HCT116 (cell line): ENCODE measurements around the gene ASCL1. TPM values are rescaled to one million over a fixed set of nuclear protein-coding genes. Genes with fewer than 3 reads are reported as not detected.

ENCODE experiments used
- ATAC-seq: fragments of 200-7000 bp; cut with Tn5 transposase; 2 replicates; pipeline ENCODE4 v1.9.1; 2020; ENCODE audit warnings: mild to moderate bottlenecking, moderate library complexity
- BruUV-seq: library from RNA; stranded (reverse); fragments of 400-500 nt; replicated peaks from 2 replicates; lab custom pipeline; 2021; lab: Mats Ljungman, UMichigan
- CTCF ChIA-PET: fragments of 300-600 bp; sonication (Branson Sonifier 250); formaldehyde crosslinking; loops from one replicate; lab custom pipeline; 2021; ENCODE audit warnings: antibody characterized with exemption; lab: Charles Lee
- POLR2A ChIA-PET: fragments of 300-600, 350-600 bp; sonication (Branson Sonifier 250); formaldehyde crosslinking; loops from one replicate; lab custom pipeline; 2021; ENCODE audit warnings: antibody characterized with exemption; lab: Charles Lee
- RAD21 ChIA-PET, 2 experiments: fragments of 300-600 bp; sonication (Branson Sonifier 250); formaldehyde crosslinking; loops; one replicate each; lab custom pipeline; 2023; ENCODE audit warnings: low total read pairs in 2 of 2; ENCODE audit not compliant: uncharacterized antibody in 2 of 2, unreplicated experiment in 2 of 2, low non-redundant PET in 1 of 2; lab: Charles Lee
- DNase-seq: peaks from one replicate; pipeline ENCODE4 v3.0.0-alpha.2; 2010; ENCODE audit warnings: low read depth, low spot score
- H2AFZ ChIP-seq: fragments of 200-600 bp; shearing (Covaris generic), sonication (generic); 2 replicates; pipeline ENCODE4 v1.6.1; 2017; ENCODE audit warnings: low read depth, mixed run types, mixed read lengths, antibody characterized with exemption, low read length; ENCODE audit not compliant: poor library complexity, severe bottlenecking
- H3K27ac ChIP-seq: 2 replicates; pipeline ENCODE4 v1.5.1; 2012; ENCODE audit warnings: low read depth, low read length
- H3K27me3 ChIP-seq: fragments of 200-600 bp; sonication (generic); 2 replicates; pipeline ENCODE4 v1.6.1; 2016; ENCODE audit warnings: mixed run types, low read length, mixed read lengths; ENCODE audit not compliant: insufficient read depth
- H3K36me3 ChIP-seq, 2 experiments: fragments of 200-500 bp in 1 of 2; fragments of 200-600 bp in 1 of 2; sonication (Bioruptor generic) in 1 of 2; sonication (generic) in 1 of 2; 2 replicates each; pipeline versions ENCODE4 v1.5.1 to v1.6.1; 2014 to 2016; ENCODE audit warnings: low read length in 2 of 2, inconsistent platforms in 1 of 2, mixed read lengths in 1 of 2, mixed run types in 1 of 2; ENCODE audit not compliant: insufficient read depth in 2 of 2, control insufficient read depth in 1 of 2
- H3K4me1 ChIP-seq, 2 experiments: fragments of 200-600 bp in 1 of 2; sonication (generic) in 1 of 2; 2 replicates each; pipeline versions ENCODE4 v1.5.1 to v1.6.1; 2012 to 2017; ENCODE audit warnings: low read length in 2 of 2, inconsistent platforms in 1 of 2, mild to moderate bottlenecking in 1 of 2, mixed read lengths in 1 of 2, mixed run types in 1 of 2, moderate library complexity in 1 of 2; ENCODE audit not compliant: insufficient read depth in 2 of 2, control insufficient read depth in 1 of 2
- H3K4me2 ChIP-seq: fragments of 200-600 bp; sonication (generic); 2 replicates; pipeline ENCODE4 v1.6.1; 2017; ENCODE audit warnings: mixed run types, low read length, mixed read lengths
- H3K4me3 ChIP-seq, 2 experiments: fragments of 200-600 bp in 1 of 2; sonication (generic) in 1 of 2; replicated peaks in 1 of 2; 2 replicates each; pipeline ENCODE4 v1.5.1; 2011 to 2016; ENCODE audit warnings: low read length in 2 of 2, control low read depth in 1 of 2, low read depth in 1 of 2, mild to moderate bottlenecking in 1 of 2, mixed read lengths in 1 of 2, mixed run types in 1 of 2
- H3K79me2 ChIP-seq: fragments of 200-600 bp; sonication (generic); 2 replicates; pipeline ENCODE4 v1.6.1; 2017; ENCODE audit warnings: mild to moderate bottlenecking, mixed run types, low read length, moderate library complexity, mixed read lengths; ENCODE audit not compliant: insufficient read depth
- H3K9ac ChIP-seq: fragments of 200-600 bp; sonication (generic); 2 replicates; pipeline ENCODE4 v1.6.1; 2016; ENCODE audit warnings: low read length, mixed read lengths
- H3K9me2 ChIP-seq: fragments of 200-600 bp; sonication (generic), shearing (Covaris generic); 2 replicates; pipeline ENCODE4 v1.6.1; 2017; ENCODE audit warnings: mixed run types, mild to moderate bottlenecking, moderate library complexity; ENCODE audit not compliant: insufficient read depth
- H3K9me3 ChIP-seq, 2 experiments: fragments of 200-500 bp in 1 of 2; fragments of 200-600 bp in 1 of 2; sonication (Bioruptor generic) in 1 of 2; sonication (generic) in 1 of 2; 2 replicates each; pipeline ENCODE4 v1.6.1; 2014 to 2017; ENCODE audit warnings: low read length in 2 of 2, mixed read lengths in 2 of 2, inconsistent platforms in 1 of 2, low read depth in 1 of 2, mild to moderate bottlenecking in 1 of 2, mixed run types in 1 of 2, moderate library complexity in 1 of 2; ENCODE audit not compliant: control insufficient read depth in 1 of 2, insufficient read depth in 1 of 2
- H4K20me1 ChIP-seq: fragments of 200-600 bp; sonication (generic), shearing (Covaris generic); 2 replicates; pipeline ENCODE4 v1.6.1; 2017; ENCODE audit warnings: mixed run types, mild to moderate bottlenecking, moderate library complexity; ENCODE audit not compliant: insufficient read depth
- CBX3 ChIP-seq: IDR thresholded peaks from 2 replicates; pipeline ENCODE4 v1.6.1; 2012; ENCODE audit warnings: low read depth
- CEBPB ChIP-seq: IDR thresholded peaks from 2 replicates; pipeline ENCODE4 v1.6.1; 2012; ENCODE audit warnings: low read depth
- EZH2phosphoT487 ChIP-seq: fragments of 200-600 bp; IDR thresholded peaks from 2 replicates; pipeline ENCODE4 v1.6.1; 2018; ENCODE audit warnings: antibody characterized with exemption, borderline replicate concordance
- FOSL1 ChIP-seq: IDR thresholded peaks from 2 replicates; pipeline ENCODE4 v1.6.1; 2012; ENCODE audit warnings: low read depth
- RAD21 ChIP-seq: IDR thresholded peaks from 2 replicates; pipeline ENCODE4 v1.6.1; 2012; ENCODE audit warnings: low read depth, mild to moderate bottlenecking
- REST ChIP-seq: IDR thresholded peaks from 2 replicates; pipeline ENCODE4 v1.6.1; 2012; ENCODE audit warnings: low read depth
- SIN3A ChIP-seq: IDR thresholded peaks from 2 replicates; pipeline ENCODE4 v1.6.1; 2012; ENCODE audit warnings: low read depth
- TCF7L2 ChIP-seq: IDR thresholded peaks from 2 replicates; pipeline ENCODE4 v1.7.0; 2011; ENCODE audit warnings: borderline replicate concordance, inconsistent platforms; ENCODE audit not compliant: insufficient read depth, insufficient read length; ENCODE audit errors: extremely low read depth
- ZBTB33 ChIP-seq: IDR thresholded peaks from 2 replicates; pipeline ENCODE4 v1.6.1; 2011; ENCODE audit warnings: mild to moderate bottlenecking, low read length, moderate library complexity; ENCODE audit not compliant: insufficient replicate concordance; ENCODE audit errors: extremely low read depth
- ZFX ChIP-seq: fragments of 450-650 bp; IDR thresholded peaks from 2 replicates; pipeline ENCODE4 v1.6.1; 2017
- ZNF274 ChIP-seq: fragments of 200-500 bp; sonication (Bioruptor generic); IDR thresholded peaks from 2 replicates; pipeline ENCODE4 v1.6.1; 2014; ENCODE audit warnings: mild to moderate bottlenecking, low read depth, low read length, inconsistent platforms
- intact Hi-C: fragments of 100-400 bp; cut with micrococcal nuclease; formaldehyde crosslinking; loops from 2 replicates; pipeline ENCODE4 v1.10.0; 2022
- total RNA-seq: library from RNA; stranded (reverse); gene quantifications from one replicate; pipeline ENCODE4 v1.2.1, GENCODE V29; 2021; ENCODE audit not compliant: unreplicated experiment
- TF ChIP-seq, protein P1 (sequence below), 3 experiments: fragments of 200-600 bp in 1 of 3; sonication (generic) in 1 of 3; IDR thresholded peaks in 2 of 3; conservative IDR thresholded peaks in 1 of 3; 2 replicates each; pipeline ENCODE4 v1.5.1; 2012 to 2017; ENCODE audit warnings: low read depth in 2 of 3, low read length in 2 of 3, antibody characterized with exemption in 1 of 3, borderline replicate concordance in 1 of 3, control low read depth in 1 of 3, mild to moderate bottlenecking in 1 of 3, mixed read lengths in 1 of 3, mixed run types in 1 of 3, moderate library complexity in 1 of 3; ENCODE audit not compliant: insufficient read depth in 1 of 3

The ASCL1 gene
- total RNA-seq, 1 experiment from 2014 or later: not detected

DNA sequence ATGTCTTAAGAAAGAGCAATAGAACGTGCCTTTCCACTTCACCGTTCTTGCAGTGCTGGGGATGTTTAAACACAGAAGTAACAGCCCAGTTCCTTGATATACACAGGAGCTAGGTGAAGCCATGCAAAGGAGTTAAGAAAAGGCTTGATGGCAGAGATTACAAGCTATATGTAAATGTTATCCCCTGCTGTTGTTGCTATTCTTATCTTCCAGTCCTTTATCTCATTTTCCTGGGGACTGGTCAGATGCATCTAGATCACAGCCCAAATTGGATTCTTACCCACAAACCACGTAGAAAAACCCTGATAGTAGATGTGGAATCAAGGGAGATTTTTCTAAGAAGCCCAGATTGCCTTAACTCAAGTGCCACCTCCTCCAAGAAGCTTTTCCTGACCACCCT lies 5.5 kb downstream of the ASCL1 start:
- no peak overlapping the region for H3K9ac ChIP-seq
- H3K9me2 ChIP-seq: no peaks in the 10 kb centered on the region
- H4K20me1 ChIP-seq: no peaks in the 10 kb centered on the region
- no peaks in the 10 kb centered on the region for H3K9me3 ChIP-seq
- RAD21 ChIA-PET: no interaction called here
- no peaks in the 10 kb centered on the region for H3K36me3 ChIP-seq
- no peak overlapping the region for H3K4me2 ChIP-seq
- H3K4me1 ChIP-seq: no peaks in the 10 kb centered on the region
- DNase-seq: no peak
- intact Hi-C loops: no loop called here
- CTCF ChIA-PET: no interaction called here
- TF ChIP-seq CBX3 (no peak), RAD21 (no peak), TCF7L2 (no peak)
- BruUV-seq: no TSS peak
- peaks cover 25% of the 10 kb centered on the region; the same call in 1 of the 2 replicates for H3K27me3 ChIP-seq
- no peak overlapping the region for H3K4me3 ChIP-seq
- no peaks in the 10 kb centered on the region for H3K79me2 ChIP-seq
- H2AFZ ChIP-seq: no peak overlapping the region
- POLR2A ChIA-PET: no interaction called here
- no peak for ATAC-seq
- H3K27ac ChIP-seq: no peak overlapping the region

DNA sequence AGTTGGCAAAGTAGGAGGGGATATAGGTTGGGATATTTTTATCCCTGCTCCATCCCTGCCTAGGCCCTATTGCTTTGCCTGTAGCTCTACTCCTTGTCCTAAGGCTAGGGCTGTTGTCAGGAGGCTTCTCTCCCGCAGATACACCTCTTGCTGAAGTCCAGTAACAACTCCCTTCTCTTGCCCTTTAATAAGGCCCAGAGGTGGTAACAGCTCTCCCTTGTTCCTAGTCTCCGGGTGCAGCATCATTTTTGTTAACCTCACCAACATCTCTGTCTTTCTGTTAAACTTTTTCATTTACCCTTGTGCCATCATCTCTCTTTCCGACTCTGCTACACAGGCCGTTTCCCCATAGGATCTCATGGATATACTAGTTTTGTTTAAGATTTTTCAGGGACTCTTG lies 6.3 kb downstream of the ASCL1 start:
- no peak overlapping the region for H3K4me3 ChIP-seq
- H3K27ac ChIP-seq: no peak overlapping the region
- intact Hi-C loops: no loop called here
- H3K9ac ChIP-seq: no peak overlapping the region
- ATAC-seq (no peak), DNase-seq (no peak)
- H2AFZ ChIP-seq: no peak overlapping the region
- ChIA-PET RAD21 (no interaction called here), CTCF (no interaction called here), POLR2A (no interaction called here)
- peaks cover 33% of the 10 kb centered on the region for H3K27me3 ChIP-seq
- H3K4me2 ChIP-seq: no peak overlapping the region
- TF ChIP-seq FOSL1 (no peak), ZFX (no peak), ZBTB33 (no peak), ZNF274 (no peak), CEBPB (no peak), CBX3 (no peak), RAD21 (no peak), SIN3A (no peak), EZH2phosphoT487 (no peak), REST (no peak)
- TF ChIP-seq, protein P1, sequence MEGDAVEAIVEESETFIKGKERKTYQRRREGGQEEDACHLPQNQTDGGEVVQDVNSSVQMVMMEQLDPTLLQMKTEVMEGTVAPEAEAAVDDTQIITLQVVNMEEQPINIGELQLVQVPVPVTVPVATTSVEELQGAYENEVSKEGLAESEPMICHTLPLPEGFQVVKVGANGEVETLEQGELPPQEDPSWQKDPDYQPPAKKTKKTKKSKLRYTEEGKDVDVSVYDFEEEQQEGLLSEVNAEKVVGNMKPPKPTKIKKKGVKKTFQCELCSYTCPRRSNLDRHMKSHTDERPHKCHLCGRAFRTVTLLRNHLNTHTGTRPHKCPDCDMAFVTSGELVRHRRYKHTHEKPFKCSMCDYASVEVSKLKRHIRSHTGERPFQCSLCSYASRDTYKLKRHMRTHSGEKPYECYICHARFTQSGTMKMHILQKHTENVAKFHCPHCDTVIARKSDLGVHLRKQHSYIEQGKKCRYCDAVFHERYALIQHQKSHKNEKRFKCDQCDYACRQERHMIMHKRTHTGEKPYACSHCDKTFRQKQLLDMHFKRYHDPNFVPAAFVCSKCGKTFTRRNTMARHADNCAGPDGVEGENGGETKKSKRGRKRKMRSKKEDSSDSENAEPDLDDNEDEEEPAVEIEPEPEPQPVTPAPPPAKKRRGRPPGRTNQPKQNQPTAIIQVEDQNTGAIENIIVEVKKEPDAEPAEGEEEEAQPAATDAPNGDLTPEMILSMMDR (IDR thresholded peaks at IDR 0.05 in 2 of 3, conservative IDR thresholded peaks at IDR 0.05 in 1 of 3; ENCODE audit: borderline replicate concordance in 1 of 3, insufficient read depth in 1 of 3, low read depth in 2 of 3, low read length in 2 of 3): no peak
- H3K9me2 ChIP-seq: no peaks in the 10 kb centered on the region
- no peaks in the 10 kb centered on the region for H3K4me1 ChIP-seq
- BruUV-seq: no TSS peak
- no peaks in the 10 kb centered on the region for H3K79me2 ChIP-seq
- no peaks in the 10 kb centered on the region for H4K20me1 ChIP-seq
- no peaks in the 10 kb centered on the region for H3K9me3 ChIP-seq
- no peaks in the 10 kb centered on the region for H3K36me3 ChIP-seq
